AG04450 (cell line): ENCODE results near the gene ANXA7. TPM values are rescaled to one million over a fixed set of nuclear protein-coding genes. Genes with fewer than 3 reads are reported as not detected.
A peak's percentile ranks its signal among the peaks of the same experiment; 100 is the strongest.

Experiments used
- CTCF ChIA-PET: fragments of 300-600, 350-600 bp; formaldehyde crosslinking; extraction: SDS; loops from one replicate; lab custom pipeline; 2022; ENCODE audit warnings: antibody characterized with exemption, inconsistent platforms; lab: Charles Lee
- POLR2A ChIA-PET: fragments of 350-600 bp; formaldehyde crosslinking; extraction: SDS; loops from one replicate; lab custom pipeline; 2021; ENCODE audit warnings: antibody characterized with exemption, inconsistent platforms; lab: Yijun Ruan, JAX
- DNase-seq: peaks from one replicate; pipeline ENCODE4 v3.0.0-alpha.2; 2011; ENCODE audit warnings: low read depth, low spot score
- H3K27ac ChIP-seq: one replicate; pipeline ENCODE4 v1.5.1; 2012; ENCODE audit warnings: low read depth, low read length, control low read depth
- H3K27me3 ChIP-seq: one replicate; pipeline ENCODE4 v1.6.0; 2012; ENCODE audit warnings: low read length; ENCODE audit not compliant: control insufficient read depth, insufficient read depth
- H3K4me3 ChIP-seq: 2 replicates; pipeline ENCODE4 v1.5.1; 2011; ENCODE audit warnings: mild to moderate bottlenecking, low read depth, low read length, control low read depth
- H3K9me3 ChIP-seq: 2 replicates; pipeline ENCODE4 v1.5.1; 2012; ENCODE audit warnings: low read length; ENCODE audit not compliant: control insufficient read depth, insufficient read depth
- CTCF ChIP-seq: IDR thresholded peaks from 2 replicates; pipeline ENCODE4 v1.5.1; 2011; ENCODE audit warnings: low read depth, low read length, control low read depth, inconsistent platforms
- polyA plus RNA-seq: library from polyadenylated mRNA; depleted of rRNA; stranded (reverse); fragments of >200 nt; gene quantifications from 2 replicates; pipeline ENCODE4 v1.2.3, GENCODE V29; 2011

ANXA7 gene
- polyA plus RNA-seq, 1 experiment: 117 TPM

- ChIA-PET CTCF (no interaction called here), POLR2A (no interaction called here)
- no peak overlapping the region for H3K27ac ChIP-seq
- TF ChIP-seq CTCF: no peak
- H3K4me3 ChIP-seq: no peak overlapping the region
- DNase-seq: no peak
- H3K27me3 ChIP-seq: no peaks in the 10 kb centered on the region
- H3K9me3 ChIP-seq: no peaks in the 10 kb centered on the region
Measured at GRCh38 chr10:73366381-73367298, 47.2 kb downstream of the ANXA7 start.

GRCh38 chr10:73364964-73365363 is 48.9 kb downstream of the ANXA7 start:
- H3K27ac ChIP-seq: no peak overlapping the region
- no peak for DNase-seq
- ChIA-PET POLR2A (no interaction called here), CTCF (no interaction called here)
- H3K9me3 ChIP-seq: no peaks in the 10 kb centered on the region
- no peaks in the 10 kb centered on the region for H3K27me3 ChIP-seq
- H3K4me3 ChIP-seq: no peak overlapping the region
- TF ChIP-seq CTCF: no peak

GRCh38 chr10:73359492-73359891 is 54.4 kb downstream of the ANXA7 start:
- H3K9me3 ChIP-seq: no peaks in the 10 kb centered on the region
- no peak for TF ChIP-seq CTCF
- ChIA-PET CTCF (no interaction called here), POLR2A (interaction anchor here (1.0 kb wide), 1 partner anchor 191 kb away, joined by 3 read pairs; no protein-coding TSS in a partner anchor)
- no peak overlapping the region for H3K4me3 ChIP-seq
- no peak overlapping the region for H3K27ac ChIP-seq
- DNase-seq: no peak
- H3K27me3 ChIP-seq: peaks cover 11% of the 10 kb centered on the region

GRCh38 chr10:73358331-73359279 is 55.3 kb downstream of the ANXA7 start, which contains the start of gene CFAP70:
Gene CFAP70, minus strand, starts transcription at chr10:73358864. Its CDS starts 4,068 bp downstream, at chr10:73354796.
- H3K4me3 ChIP-seq: peak within 1 kb of the TSS; percentile 92
- H3K27me3 ChIP-seq: peaks cover 11% of the 10 kb centered on the region
- TF ChIP-seq CTCF: no peak
- peak; percentile 87 for DNase-seq
- ChIA-PET POLR2A (interaction anchor here (0.5 to 1.0 kb wide), 3 partner anchors 23 to 190 kb away, joined by 3 to 4 read pairs (median 3); partner anchors contain the start of gene MRPS16), CTCF (no interaction called here)
- H3K27ac ChIP-seq: no peak within 1 kb of the TSS
- no peaks in the 10 kb centered on the region for H3K9me3 ChIP-seq
